ENCODE results near the gene MKKS.

DNA sequence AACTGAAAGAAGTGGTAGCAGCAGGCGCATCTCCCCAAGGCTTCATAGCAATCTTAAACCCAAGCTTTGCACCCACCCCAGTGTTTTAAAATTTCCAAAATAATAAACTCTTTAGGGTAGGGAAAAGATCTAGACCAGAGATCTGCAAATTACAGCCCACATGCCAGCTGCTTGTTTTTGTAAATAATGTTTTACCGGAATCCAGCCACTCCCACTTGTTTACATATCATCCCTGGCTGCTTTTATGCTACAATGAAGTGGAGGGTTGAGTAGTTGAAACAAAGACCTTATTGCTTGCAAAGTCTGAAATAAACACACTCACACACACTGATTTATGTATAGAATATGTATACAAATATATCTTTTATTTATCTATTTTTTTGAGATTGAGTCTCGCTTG, 31.1 kb upstream of the MKKS start:
- TF ChIP-seq, protein P1, sequence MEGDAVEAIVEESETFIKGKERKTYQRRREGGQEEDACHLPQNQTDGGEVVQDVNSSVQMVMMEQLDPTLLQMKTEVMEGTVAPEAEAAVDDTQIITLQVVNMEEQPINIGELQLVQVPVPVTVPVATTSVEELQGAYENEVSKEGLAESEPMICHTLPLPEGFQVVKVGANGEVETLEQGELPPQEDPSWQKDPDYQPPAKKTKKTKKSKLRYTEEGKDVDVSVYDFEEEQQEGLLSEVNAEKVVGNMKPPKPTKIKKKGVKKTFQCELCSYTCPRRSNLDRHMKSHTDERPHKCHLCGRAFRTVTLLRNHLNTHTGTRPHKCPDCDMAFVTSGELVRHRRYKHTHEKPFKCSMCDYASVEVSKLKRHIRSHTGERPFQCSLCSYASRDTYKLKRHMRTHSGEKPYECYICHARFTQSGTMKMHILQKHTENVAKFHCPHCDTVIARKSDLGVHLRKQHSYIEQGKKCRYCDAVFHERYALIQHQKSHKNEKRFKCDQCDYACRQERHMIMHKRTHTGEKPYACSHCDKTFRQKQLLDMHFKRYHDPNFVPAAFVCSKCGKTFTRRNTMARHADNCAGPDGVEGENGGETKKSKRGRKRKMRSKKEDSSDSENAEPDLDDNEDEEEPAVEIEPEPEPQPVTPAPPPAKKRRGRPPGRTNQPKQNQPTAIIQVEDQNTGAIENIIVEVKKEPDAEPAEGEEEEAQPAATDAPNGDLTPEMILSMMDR (IDR thresholded peaks at IDR 0.05) = no peak
- TF ChIP-seq POLR2A (IDR thresholded peaks at IDR 0.05) = no peak

Measured in prostate gland (tissue), 2 donors.